ENCODE data around the gene SCIMP. TPM values are rescaled to one million over a fixed set of nuclear protein-coding genes. Genes with fewer than 3 reads are reported as not detected.

The SCIMP gene
- total and polyA plus RNA-seq, 7 donors, result 0.60 to 15.5 (median 4.1) TPM

DNA sequence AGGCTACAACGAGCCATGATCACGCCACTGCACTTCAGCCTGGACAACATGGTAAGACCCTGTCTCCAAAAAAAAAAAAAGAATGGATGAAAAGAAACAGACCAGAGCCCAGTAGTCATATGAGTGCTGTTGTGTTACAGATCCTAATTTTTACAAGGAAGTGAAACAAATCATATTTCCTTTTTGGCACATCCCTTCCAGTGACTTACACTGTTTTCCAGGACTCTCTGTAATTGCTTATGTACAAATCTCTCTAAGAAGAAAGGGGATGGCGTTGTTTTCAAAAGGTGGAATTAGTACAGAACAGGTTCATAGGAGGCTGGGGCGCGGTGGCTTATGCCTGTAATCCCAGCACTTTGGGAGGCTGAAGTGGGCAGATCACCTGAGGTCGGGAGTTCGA is 23.2 kb downstream of the SCIMP start:
- Histone ChIP-seq H3K27ac (peak overlapping the region in 1 of 4 donors; percentile 34), H3K27me3 (no peaks in the 10 kb centered on the region), H3K4me3 (no peak overlapping the region), H3K9me3 (no peaks in the 10 kb centered on the region), H3K36me3 (peaks cover 0 to 32% (median 6%) of the 10 kb centered on the region in 4 donors), H3K4me1 (no peaks in the 10 kb centered on the region)
- WGBS, 2 donors, result 91 to 92% methylated on average over 7 of the region's 7 CpGs
- intact Hi-C loops (cut with DNase I), result no loop called here
- no peak for DNase-seq
- TF ChIP-seq POLR2AphosphoS5 (IDR thresholded peaks at IDR 0.05) (no peak), EP300 (IDR thresholded peaks at IDR 0.05) (no peak), POLR2A (IDR thresholded peaks at IDR 0.05) (no peak)
- TF ChIP-seq, protein P1, sequence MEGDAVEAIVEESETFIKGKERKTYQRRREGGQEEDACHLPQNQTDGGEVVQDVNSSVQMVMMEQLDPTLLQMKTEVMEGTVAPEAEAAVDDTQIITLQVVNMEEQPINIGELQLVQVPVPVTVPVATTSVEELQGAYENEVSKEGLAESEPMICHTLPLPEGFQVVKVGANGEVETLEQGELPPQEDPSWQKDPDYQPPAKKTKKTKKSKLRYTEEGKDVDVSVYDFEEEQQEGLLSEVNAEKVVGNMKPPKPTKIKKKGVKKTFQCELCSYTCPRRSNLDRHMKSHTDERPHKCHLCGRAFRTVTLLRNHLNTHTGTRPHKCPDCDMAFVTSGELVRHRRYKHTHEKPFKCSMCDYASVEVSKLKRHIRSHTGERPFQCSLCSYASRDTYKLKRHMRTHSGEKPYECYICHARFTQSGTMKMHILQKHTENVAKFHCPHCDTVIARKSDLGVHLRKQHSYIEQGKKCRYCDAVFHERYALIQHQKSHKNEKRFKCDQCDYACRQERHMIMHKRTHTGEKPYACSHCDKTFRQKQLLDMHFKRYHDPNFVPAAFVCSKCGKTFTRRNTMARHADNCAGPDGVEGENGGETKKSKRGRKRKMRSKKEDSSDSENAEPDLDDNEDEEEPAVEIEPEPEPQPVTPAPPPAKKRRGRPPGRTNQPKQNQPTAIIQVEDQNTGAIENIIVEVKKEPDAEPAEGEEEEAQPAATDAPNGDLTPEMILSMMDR (IDR thresholded peaks at IDR 0.05), result no peak

DNA sequence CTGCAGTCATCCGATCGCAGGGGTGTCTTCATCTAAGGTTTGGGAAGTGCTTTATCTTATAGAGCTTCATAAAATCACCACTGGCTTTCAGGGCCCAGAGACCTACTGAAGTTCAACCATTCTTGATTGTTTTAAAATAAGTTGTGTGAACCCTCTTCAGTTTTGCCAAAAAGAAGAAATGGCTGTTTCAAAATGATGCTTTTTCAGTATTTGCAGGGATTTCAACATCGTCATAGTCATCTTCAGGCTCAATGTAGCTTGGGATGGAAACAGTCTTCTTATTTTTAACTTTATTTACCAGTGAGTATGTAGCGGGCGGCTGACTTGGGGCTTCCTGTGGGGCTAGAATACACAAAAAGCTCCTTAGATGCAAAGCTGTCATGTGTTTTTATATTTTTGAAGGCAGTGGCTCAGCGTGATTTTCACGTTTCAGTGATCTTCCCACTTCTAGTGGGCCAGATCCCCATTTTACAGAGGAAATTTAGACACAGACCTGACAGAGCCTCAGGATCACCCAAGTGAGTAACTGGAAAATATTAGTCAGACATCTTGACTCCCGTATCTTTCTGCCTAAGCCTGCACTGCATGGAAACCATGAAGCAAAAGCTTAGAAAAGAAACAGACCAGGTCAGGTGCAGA is 23.9 kb downstream of the SCIMP start:
- WGBS, 2 donors, result 74 to 92% methylated on average over 8 of the region's 8 CpGs
- Histone ChIP-seq H3K36me3 (peaks cover 0 to 25% (median 5%) of the 10 kb centered on the region in 4 donors), H3K9me3 (no peaks in the 10 kb centered on the region), H3K4me3 (no peak overlapping the region), H3K4me1 (no peaks in the 10 kb centered on the region), H3K27me3 (no peaks in the 10 kb centered on the region), H3K27ac (peak overlapping the region in 1 of 4 donors; percentile 34)
- TF ChIP-seq EP300 (IDR thresholded peaks at IDR 0.05) (no peak), POLR2A (IDR thresholded peaks at IDR 0.05) (no peak), POLR2AphosphoS5 (IDR thresholded peaks at IDR 0.05) (no peak)
- TF ChIP-seq, protein P1 (IDR thresholded peaks at IDR 0.05), result no peak
- DNase-seq, result no peak
- intact Hi-C loops (cut with DNase I), result no loop called here

- 64 to 85% methylated on average over 5 of the region's 5 CpGs for WGBS, 2 donors
- Histone ChIP-seq H3K27me3 (no peaks in the 10 kb centered on the region), H3K36me3 (peaks cover 0 to 18% (median 2%) of the 10 kb centered on the region in 4 donors), H3K27ac (no peak overlapping the region), H3K9me3 (no peaks in the 10 kb centered on the region), H3K4me1 (no peaks in the 10 kb centered on the region), H3K4me3 (no peak overlapping the region)
- DNase-seq, result no peak
- intact Hi-C loops (cut with DNase I), result no loop called here
- TF ChIP-seq POLR2A (IDR thresholded peaks at IDR 0.05) (no peak), EP300 (IDR thresholded peaks at IDR 0.05) (no peak), POLR2AphosphoS5 (IDR thresholded peaks at IDR 0.05) (no peak)
- TF ChIP-seq, protein P1 (IDR thresholded peaks at IDR 0.05), result no peak
Observed at GRCh38 chr17:5210091-5210490, 24.6 kb downstream of the SCIMP start.

GRCh38 chr17:5209396-5209795 is 25.3 kb downstream of the SCIMP start:
- Histone ChIP-seq H3K36me3 (peaks cover 0 to 15% (median 0%) of the 10 kb centered on the region in 4 donors), H3K9me3 (no peaks in the 10 kb centered on the region), H3K4me1 (no peaks in the 10 kb centered on the region), H3K4me3 (no peak overlapping the region), H3K27ac (no peak overlapping the region), H3K27me3 (no peaks in the 10 kb centered on the region)
- WGBS, 2 donors, result 86 to 92% methylated on average over 3 of the region's 3 CpGs
- no peak for TF ChIP-seq POLR2A (IDR thresholded peaks at IDR 0.05)
- TF ChIP-seq EP300 (IDR thresholded peaks at IDR 0.05), result no peak
- TF ChIP-seq POLR2AphosphoS5 (IDR thresholded peaks at IDR 0.05), result no peak
- TF ChIP-seq, protein P1 (IDR thresholded peaks at IDR 0.05), result no peak
- no peak for DNase-seq
- intact Hi-C loops (cut with DNase I), result no loop called here

DNA sequence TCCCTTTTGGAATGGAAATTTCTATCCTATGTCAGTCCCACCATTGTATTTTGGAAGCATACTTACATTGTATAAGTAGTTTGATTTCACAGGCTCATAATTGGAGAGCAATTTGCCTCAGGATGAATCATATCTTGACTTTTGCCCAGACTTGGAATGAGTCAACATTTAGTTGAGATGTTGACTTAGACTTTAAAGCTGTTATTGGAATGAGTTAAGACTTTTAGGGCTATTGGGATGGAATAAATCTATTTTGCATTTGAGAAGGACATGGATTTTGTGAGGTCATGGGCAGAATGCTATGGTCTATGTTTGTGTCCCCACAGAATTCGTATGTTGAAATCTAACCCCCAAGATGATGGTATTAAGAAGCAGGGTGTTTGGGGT is 30.8 kb downstream of the SCIMP start:
- no peaks in the 10 kb centered on the region for H3K36me3 ChIP-seq
- no peaks in the 10 kb centered on the region for H3K4me1 ChIP-seq
- H3K4me3 ChIP-seq, result no peak overlapping the region
- TF ChIP-seq POLR2AphosphoS5 (IDR thresholded peaks at IDR 0.05) (no peak), EP300 (IDR thresholded peaks at IDR 0.05) (no peak), POLR2A (IDR thresholded peaks at IDR 0.05) (no peak)
- TF ChIP-seq, protein P1 (IDR thresholded peaks at IDR 0.05), result no peak
- no peaks in the 10 kb centered on the region for H3K27me3 ChIP-seq
- H3K27ac ChIP-seq, result no peak overlapping the region
- no peak for DNase-seq
- 69 to 96% methylated on average over 1 of the region's 1 CpG for WGBS, 2 donors
- H3K9me3 ChIP-seq, result no peaks in the 10 kb centered on the region
- intact Hi-C loops (cut with DNase I), result no loop called here

All from sigmoid colon (tissue), 7 donors.